ENCODE results near the gene EFHC1. TPM values are rescaled to one million over a fixed set of nuclear protein-coding genes. Genes with fewer than 3 reads are reported as not detected.

Gene EFHC1
- total and polyA plus RNA-seq, 2 of the 13 experiments (the other 11 are each of a cell fraction or from before 2014, with no cell fraction given), result 23.4 to 29.5 TPM

- Histone ChIP-seq H3K27ac (ENCODE audit: extremely low read length, insufficient read depth, low read length) (no peak overlapping the region), H3K27me3 (ENCODE audit: control insufficient read depth in 1 of 2, insufficient read depth in 2 of 2, low read length in 2 of 2) (no peaks in the 10 kb centered on the region), H3K4me3 (replicated peaks in 1 of 3; ENCODE audit: insufficient read depth in 1 of 3, low read depth in 2 of 3, low read length in 3 of 3) (no peak overlapping the region), H3K79me2 (ENCODE audit: insufficient read depth, low read length) (peaks cover 28% of the 10 kb centered on the region), H3K4me1 (ENCODE audit: insufficient read depth, low read length) (peaks cover 74% of the 10 kb centered on the region), H3K4me2 (ENCODE audit: low read depth, low read length) (no peak overlapping the region), H4K20me1 (ENCODE audit: insufficient read depth, low read length) (no peaks in the 10 kb centered on the region), H3K36me3 (replicated peaks in 1 of 2; ENCODE audit: control insufficient read depth in 1 of 2, insufficient read depth in 2 of 2, low read length in 2 of 2) (no peaks in the 10 kb centered on the region; a peak in 1 of 5 replicates), H3K9me3 (ENCODE audit: low read length) (no peaks in the 10 kb centered on the region), H2AFZ (ENCODE audit: low read length) (no peak overlapping the region), H3K9ac (ENCODE audit: insufficient read depth, low read depth, low read length) (no peak overlapping the region)
- ATAC-seq (no peak), DNase-seq (ENCODE audit: low spot score) (no peak), FAIRE-seq (no peak)
- ChIA-PET POLR2A (interaction anchor here (1.0 kb wide), 1 partner anchor 111 kb away, joined by 3 read pairs; the partner anchor contains the start of gene MCM3), CTCF (ENCODE audit: low intra/inter-chr PET ratio, low total read pairs) (no interaction called here)
- WGBS (ENCODE audit: low lambda C conversion rate), result 90% methylated on average over 2 of the region's 2 CpGs
- in situ Hi-C loops (cut with HindIII; ENCODE audit: extremely low pct_ligation_motif_present, low pct_unique_long_range_greater_than_20kb) (loop anchor here (5.0 to 10.0 kb wide), 2 partner anchors 109 to 231 kb away; no protein-coding TSS in a partner anchor), intact Hi-C loops (cut with micrococcal nuclease; ENCODE audit: unreplicated experiment) (no loop called here)
- TF ChIP-seq ZFP1 (CRISPR knock-in tag; IDR thresholded peaks at IDR 0.05), result no peak
- no peak for TF ChIP-seq EED (CRISPR knock-in tag; IDR thresholded peaks at IDR 0.05)
- TF ChIP-seq ZSCAN25 (CRISPR knock-in tag; IDR thresholded peaks at IDR 0.05), result no peak
- no peak for TF ChIP-seq NPAS2 (CRISPR knock-in tag; IDR thresholded peaks at IDR 0.05; ENCODE audit: borderline replicate concordance)
- TF ChIP-seq ZNF782 (CRISPR knock-in tag; IDR thresholded peaks at IDR 0.05; ENCODE audit: borderline replicate concordance), result no peak
- no peak for TF ChIP-seq ZNF232 (CRISPR knock-in tag; IDR thresholded peaks at IDR 0.05; ENCODE audit: borderline replicate concordance)
- no peak for TF ChIP-seq JARID2 (CRISPR knock-in tag; IDR thresholded peaks at IDR 0.05; ENCODE audit: insufficient replicate concordance)
- no peak for TF ChIP-seq ZNF431 (CRISPR knock-in tag; IDR thresholded peaks at IDR 0.05; ENCODE audit: borderline replicate concordance, low read depth)
- BruUV-seq (replicated peaks), result no TSS peak
These were observed 24.2 kb upstream of the EFHC1 start for GRCh38 chr6:52395969-52396368.
